Neural progenitor cell (in vitro differentiated cells): ENCODE results near the gene PIGB.

Source experiments
- EZH2 ChIP-seq: fragments of 200-600 bp; sonication (generic); IDR thresholded peaks from 2 replicates; pipeline ENCODE4 v1.6.1; 2017; ENCODE audit warnings: antibody characterized with exemption, mild to moderate bottlenecking, moderate library complexity
- EZH2phosphoT487 ChIP-seq: fragments of 200-600 bp; sonication (generic); IDR thresholded peaks from 2 replicates; pipeline ENCODE4 v1.6.1; 2017; ENCODE audit warnings: antibody characterized with exemption
- TF ChIP-seq, protein P1 (sequence below): fragments of 200-600 bp; sonication (generic); IDR thresholded peaks from 2 replicates; pipeline ENCODE4 v1.5.1; 2017; ENCODE audit warnings: antibody characterized with exemption, mild to moderate bottlenecking

DNA sequence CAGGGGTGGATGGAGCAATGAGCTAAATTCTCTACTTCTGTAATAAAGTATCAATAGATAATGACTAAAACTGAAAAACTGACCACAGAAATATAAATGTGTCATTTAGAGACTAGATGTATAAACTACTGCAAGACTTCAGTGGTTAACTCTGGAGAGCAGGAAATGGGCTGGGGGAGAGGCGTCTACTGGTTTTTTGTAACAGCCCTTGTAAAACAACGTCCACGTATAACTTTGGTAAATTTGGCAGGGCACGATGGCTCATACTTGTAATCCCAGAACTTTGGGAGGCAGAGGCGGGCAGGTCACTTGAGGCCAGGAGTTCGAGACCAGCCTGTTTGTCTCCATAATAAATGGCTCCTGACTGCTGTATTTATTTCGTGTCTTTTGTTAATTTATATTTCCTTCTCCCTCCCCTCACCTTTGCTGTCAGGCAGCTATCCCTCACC, 41.9 kb upstream of the PIGB start:
- TF ChIP-seq, protein P1, sequence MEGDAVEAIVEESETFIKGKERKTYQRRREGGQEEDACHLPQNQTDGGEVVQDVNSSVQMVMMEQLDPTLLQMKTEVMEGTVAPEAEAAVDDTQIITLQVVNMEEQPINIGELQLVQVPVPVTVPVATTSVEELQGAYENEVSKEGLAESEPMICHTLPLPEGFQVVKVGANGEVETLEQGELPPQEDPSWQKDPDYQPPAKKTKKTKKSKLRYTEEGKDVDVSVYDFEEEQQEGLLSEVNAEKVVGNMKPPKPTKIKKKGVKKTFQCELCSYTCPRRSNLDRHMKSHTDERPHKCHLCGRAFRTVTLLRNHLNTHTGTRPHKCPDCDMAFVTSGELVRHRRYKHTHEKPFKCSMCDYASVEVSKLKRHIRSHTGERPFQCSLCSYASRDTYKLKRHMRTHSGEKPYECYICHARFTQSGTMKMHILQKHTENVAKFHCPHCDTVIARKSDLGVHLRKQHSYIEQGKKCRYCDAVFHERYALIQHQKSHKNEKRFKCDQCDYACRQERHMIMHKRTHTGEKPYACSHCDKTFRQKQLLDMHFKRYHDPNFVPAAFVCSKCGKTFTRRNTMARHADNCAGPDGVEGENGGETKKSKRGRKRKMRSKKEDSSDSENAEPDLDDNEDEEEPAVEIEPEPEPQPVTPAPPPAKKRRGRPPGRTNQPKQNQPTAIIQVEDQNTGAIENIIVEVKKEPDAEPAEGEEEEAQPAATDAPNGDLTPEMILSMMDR, result no peak
- no peak for TF ChIP-seq EZH2
- TF ChIP-seq EZH2phosphoT487, result no peak
